C1 segment of cervical spinal cord (tissue), 14 donors: ENCODE data around the gene CHD9.

Experiments used
- DNase-seq, 14 donors: peaks; one replicate each; lab custom pipeline; 2025; lab: John Stamatoyannopoulos, UW

The CHD9 gene

GRCh38 chr16:53201900-53202299, 147.1 kb downstream of the CHD9 start:
- DNase-seq: no peak

- no peak for DNase-seq
These were observed 147.6 kb downstream of the CHD9 start for GRCh38 chr16:53202398-53202797.

GRCh38 chr16:53207810-53208752, 153.3 kb downstream of the CHD9 start:
- peak in 13 of 14 donors; percentile 2 to 89 (median 64) for DNase-seq

DNA sequence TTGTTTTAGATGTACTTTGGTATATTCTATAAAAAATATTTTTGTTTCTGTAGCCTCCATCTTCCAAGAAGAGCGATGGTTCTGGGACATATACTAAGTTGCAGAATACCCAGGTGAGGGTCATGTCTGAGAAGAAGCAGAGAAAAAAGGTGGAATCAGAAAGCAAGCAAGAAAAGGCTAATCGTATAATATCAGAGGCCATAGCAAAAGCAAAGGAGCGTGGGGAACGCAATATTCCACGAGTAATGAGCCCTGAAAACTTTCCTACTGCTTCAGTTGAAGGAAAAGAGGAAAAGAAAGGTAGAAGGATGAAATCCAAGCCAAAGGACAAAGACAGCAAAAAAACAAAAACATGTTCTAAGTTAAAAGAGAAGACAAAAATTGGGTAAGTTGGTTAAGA, 154.6 kb downstream of the CHD9 start:
- peak in 2 of 14 donors; percentile 8 to 9 for DNase-seq

DNA sequence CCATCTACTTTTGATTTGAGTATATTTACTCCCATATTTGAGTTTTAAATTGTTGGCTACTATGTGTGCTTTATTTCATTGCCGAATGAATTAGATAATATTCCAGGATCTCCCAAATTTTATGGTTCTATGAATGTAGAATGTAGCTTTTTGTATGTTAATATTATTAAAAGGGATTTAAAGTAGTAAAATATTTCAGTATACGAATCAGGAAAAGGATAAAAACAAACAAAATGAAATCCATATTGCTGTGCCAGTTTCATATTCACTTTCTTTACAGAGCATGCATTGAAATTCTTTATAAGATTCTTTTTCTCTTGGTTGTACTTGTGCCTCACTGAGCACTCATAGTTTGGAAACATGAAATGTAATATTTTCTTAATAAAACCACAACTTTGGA, 155.1 kb downstream of the CHD9 start:
- no peak for DNase-seq

DNA sequence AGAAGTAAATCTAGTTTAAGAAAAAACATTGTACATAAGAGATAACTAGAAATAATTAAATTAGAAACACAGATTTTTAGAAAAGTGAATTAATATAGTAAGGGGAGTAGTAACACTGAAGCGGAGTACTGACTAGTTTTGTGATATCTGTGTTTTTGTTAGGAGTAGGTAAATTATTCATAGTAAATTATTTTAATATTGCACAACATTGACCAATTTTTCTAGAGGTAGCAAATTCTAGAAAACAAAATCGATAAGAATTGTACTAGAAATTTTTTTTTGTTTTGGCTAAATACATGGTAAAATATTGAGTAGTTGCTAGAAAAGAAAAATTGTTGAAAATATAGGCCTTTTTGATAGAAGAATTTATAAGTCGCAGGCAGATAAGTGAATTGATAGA, 156.5 kb downstream of the CHD9 start:
- no peak for DNase-seq

GRCh38 chr16:53212893-53213223, 158.1 kb downstream of the CHD9 start:
- DNase-seq: no peak

DNA sequence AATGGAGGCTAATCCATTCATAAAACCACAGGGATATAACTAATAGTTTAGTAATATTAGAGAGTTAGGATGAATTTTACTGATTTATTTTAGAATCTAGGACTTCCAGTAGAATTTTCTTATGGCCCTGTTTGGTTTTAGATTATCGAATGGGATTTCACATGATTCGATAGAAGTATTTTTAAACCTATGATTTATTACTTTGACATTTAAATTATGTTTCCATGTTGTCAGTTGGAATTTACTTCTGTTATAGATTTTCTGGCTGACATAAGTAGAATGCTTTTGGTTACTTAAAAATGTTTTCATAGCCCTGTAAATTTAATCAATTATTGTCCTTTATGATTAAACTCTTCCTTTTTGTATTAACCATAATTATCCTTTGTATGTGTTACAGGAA, 158.8 kb downstream of the CHD9 start:
- no peak for DNase-seq

DNA sequence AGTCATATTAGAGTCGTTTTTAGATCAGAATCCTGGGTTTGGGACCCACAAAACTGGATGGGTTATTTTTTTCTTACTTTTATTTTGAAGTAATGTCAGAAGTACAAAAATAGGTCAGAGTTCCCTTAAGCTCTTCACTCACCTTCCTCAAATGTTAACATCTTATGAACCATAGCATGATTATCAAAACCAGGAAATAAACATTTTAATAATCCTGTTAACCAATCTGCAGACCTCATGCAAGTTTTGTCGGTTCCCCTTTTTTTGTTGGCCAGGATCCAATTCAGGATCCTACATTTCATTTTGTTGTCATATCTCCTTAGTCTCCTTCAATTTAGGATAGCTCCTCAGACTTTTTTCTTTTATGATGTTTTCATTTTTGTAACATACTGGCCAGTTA, 162.0 kb downstream of the CHD9 start:
- no peak for DNase-seq

DNA sequence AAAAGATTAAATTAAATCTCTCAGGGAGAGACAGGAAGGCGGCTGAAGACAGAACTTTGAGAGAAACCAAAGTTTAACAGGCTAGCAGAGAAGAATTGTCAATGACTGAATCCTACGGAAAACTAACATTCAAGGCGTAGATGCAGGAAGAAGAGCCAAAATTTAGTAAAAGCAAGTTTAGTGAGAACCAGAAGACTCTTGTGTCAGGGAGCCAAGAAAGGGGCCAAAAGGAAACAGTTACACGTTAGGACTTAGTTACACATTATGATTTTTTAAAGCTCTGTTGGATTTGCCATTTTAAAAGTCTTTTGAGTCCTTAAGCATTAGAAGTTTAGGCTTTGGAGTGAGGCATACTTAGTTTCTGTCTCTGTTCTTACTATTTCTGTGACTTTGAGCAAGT, 164.6 kb downstream of the CHD9 start:
- peak in 1 of 14 donors; percentile 5 for DNase-seq

GRCh38 chr16:53219795-53220454, 165.1 kb downstream of the CHD9 start:
- DNase-seq: no peak

GRCh38 chr16:53220585-53220984, 165.8 kb downstream of the CHD9 start:
- no peak for DNase-seq

- DNase-seq: no peak
These were observed 170.3 kb downstream of the CHD9 start for GRCh38 chr16:53224951-53225533.

- no peak for DNase-seq
These were observed 178.2 kb downstream of the CHD9 start for GRCh38 chr16:53232826-53233529.

DNA sequence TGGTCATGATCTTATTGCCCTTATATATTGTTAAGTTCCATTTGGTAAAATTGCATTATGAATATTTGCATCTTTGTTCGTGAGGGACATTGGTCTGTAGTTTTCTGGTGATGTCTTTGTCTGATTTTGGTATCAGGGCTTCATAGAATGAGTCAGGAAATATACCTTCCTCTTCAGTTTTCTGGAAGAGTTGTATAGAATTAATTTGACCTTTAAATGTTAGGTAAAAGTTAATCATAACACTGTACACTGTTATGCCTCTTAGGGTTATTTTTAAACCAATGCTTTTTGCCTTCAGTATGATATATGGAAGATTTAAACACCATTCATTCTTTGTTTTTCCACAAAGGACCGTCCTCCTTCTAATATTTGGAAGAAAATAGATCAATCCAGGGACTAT, 180.0 kb downstream of the CHD9 start:
- DNase-seq: no peak

- DNase-seq: no peak
These were observed 181.1 kb downstream of the CHD9 start for GRCh38 chr16:53235851-53236250.

GRCh38 chr16:53249331-53249730, 194.5 kb downstream of the CHD9 start:
- no peak for DNase-seq

GRCh38 chr16:53257001-53257400, 202.2 kb downstream of the CHD9 start:
- DNase-seq: no peak

- no peak for DNase-seq
These were observed 204.0 kb downstream of the CHD9 start for GRCh38 chr16:53258809-53259208.

DNA sequence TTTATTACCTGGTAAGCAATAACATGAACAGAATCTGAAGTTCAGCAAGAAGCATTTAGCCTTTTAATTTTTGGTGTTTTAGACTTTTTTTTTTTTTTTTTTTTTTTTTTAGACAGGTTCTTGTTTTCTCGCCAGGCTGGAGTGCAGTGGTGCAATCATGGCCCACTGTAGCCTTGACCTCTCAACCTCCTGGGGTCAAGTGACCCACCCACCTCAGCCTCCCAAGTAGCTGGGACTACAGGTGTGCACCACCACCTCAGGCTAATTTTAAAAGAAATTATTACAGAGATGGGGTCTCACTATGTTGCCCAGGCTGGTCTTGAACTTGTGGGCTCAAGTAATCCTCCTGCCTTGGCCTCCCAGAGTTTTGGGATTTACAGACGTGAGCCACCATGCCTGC, 206.5 kb downstream of the CHD9 start:
- DNase-seq: no peak

DNA sequence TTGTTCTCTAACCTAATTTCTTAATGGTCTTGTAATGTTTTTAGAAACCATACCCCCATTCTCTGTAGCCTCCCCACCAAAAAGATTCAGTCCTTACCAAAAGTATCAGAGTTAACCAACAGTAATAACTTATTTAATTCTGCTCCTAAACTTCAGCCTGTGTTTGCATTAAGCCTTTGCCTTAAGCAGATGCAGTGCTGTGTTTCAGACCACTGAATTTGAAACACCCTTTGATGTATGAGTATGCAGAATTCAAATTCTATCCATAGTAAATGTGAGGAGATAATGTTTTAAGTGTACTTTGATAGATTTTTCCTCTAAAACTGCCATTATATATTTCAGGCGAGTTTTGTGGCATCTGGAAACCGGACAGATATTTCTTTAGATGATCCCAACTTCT, 207.9 kb downstream of the CHD9 start:
- no peak for DNase-seq

DNA sequence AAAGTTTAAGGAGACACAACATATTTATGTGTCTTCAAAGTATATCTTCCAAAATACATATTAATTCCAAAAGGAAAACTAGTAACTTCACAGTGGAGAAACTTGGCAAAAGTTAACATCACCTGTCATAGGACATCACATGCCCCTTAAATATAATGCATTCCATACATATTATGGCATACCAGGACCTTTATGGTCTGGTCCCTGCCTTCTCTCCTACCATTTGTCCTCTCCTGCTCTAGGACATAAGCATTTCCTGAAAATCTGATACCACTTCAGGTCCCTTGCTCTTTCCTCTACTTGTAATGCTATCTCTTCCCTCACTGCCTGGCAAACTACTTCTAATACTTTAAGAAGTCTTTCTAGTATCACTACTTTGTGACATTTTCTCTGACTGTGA, 211.4 kb downstream of the CHD9 start:
- no peak for DNase-seq
